HG02943 (cell line): ENCODE measurements around the gene MTHFD1L.

Experiments used
- ATAC-seq: cut with Tn5 transposase; IDR thresholded peaks from one replicate; pipeline ENCODE4 v1.9.1; 2021; ENCODE audit warnings: mild to moderate bottlenecking, low read depth, moderate library complexity; ENCODE audit not compliant: unreplicated experiment

Gene MTHFD1L

DNA sequence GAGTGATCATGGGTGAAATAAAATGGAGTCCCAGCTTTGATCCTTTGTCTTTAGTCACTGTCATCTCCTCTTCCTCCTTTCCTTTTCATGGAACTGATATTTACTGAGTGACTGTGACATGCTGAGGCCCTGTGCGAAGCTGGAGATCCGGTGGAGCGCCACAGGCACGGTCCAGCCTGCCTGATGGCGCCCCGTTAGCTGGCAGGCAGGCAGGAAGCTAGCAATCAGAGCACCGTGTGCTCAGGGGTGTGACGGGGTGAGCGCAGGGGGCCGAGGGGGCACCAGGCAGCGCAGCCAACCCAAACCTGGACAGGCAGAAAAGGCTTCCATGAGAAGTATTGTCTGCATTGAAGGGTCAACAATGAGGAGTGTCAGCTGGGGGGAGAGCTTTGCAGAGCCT, 274.0 kb downstream of the MTHFD1L start:
- no peak for ATAC-seq

DNA sequence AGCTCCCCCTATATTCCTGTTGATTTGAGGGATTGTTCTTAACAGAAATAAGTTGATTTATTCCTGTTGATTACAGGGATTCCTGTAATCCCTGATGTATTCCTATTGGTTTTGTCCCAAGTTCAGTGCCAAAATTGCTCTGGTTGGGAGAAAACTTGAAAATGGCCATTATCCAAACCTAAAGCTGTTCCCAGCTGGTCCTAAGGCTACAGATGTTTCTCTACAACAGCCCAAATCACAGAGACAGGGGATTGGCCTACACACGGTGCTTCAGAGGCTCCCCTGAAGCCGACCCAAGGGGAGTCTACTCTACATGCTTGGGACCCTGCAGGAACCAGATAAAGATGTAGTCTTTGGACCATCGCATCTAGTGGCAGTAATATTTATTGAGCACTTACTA, 275.3 kb downstream of the MTHFD1L start:
- ATAC-seq = no peak

DNA sequence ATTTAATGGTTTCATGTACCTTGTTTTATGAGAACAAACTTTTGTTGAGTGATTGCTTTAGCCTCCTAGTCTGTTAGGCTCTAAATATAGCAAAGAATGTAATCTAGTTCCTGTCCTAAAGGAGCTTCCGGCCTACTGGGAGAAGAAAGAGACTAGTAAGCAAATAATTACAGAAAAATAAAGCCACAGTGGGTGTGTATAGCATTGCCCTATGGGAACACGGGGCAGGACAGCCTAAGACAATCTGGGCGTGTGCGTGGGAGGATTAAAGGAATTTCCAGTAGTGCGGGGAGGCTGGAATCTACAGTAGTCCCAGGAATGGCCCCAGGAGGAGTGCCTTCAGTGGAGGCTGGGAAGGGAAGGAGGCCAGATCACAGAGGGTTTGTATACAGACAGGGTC, 276.2 kb downstream of the MTHFD1L start:
- ATAC-seq = no peak

DNA sequence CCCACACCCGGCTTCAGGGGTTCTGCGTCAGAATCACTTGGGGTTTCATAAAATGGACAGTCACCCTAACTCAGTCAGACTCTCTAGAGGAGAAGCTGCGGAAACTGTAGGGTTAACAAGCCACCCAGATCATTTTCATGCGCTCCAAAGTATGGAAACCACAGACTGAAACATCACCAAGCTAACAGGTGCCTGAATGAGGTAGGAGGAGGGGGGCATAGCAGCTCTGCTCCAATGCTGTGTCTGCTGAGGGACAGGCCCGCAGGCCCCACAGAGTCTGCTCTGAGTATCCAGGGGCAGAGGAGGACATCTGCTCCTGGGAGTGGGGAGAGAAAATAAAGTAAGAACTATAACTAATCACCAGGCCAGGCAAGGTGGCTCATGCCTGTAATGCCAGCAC, 277.2 kb downstream of the MTHFD1L start:
- ATAC-seq = no peak

- no peak for ATAC-seq
Measured at GRCh38 chr6:151143337-151143736, 277.8 kb downstream of the MTHFD1L start.

GRCh38 chr6:151143806-151144205, 278.3 kb downstream of the MTHFD1L start:
- ATAC-seq = no peak

DNA sequence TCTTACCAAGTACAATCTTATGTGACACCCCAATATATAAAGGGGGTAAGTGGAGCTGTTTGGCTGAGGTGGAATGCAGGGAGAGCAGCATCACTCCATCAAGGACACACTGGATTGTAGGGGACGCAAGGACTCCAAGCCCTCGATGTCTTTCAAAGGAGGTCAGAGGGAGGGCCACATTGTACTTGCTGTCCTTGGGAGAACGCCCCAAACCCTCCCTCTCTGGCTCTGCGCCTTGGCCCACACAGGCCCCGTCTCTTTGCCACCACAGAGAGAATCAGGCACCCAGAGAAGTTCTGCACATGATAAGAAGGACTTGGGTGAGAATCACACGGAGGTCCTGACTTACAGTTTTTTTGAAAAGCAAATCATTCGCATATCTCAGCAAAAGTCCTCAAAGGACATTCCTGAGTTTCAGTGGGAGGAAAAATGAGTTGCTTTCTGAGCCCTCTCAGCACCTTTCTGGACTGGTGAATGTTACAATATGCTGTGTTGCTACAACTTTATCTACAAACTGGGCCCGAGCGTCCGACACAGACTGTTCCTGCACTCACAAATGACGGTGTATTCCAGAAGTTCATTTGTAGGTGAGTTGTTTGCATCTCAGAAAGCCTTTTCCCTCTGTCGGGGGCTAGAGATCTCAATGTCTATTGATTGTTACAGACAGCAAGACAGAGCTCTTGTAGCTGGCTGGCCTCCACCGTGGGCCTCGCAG, 281.8 kb downstream of the MTHFD1L start:
- no peak for ATAC-seq

DNA sequence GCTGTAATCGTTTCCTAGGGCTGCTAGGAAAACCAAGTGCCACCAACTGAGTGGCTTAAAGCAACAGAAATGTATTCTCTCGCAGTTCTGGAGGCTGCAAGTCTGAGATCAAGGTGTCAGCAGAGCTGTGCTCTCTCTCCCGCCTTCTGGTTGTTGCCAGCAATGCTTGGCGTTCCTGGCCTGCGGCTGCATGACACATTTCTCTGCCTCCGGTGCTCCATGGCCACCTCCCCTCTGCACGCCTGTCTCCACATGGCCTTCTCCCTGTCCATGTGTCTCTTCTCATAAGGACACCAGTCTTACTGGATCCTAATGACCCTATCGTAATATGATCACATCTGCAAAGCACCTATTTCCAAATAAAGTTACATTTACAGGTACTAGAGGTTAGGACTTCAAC, 282.6 kb downstream of the MTHFD1L start:
- ATAC-seq = no peak

DNA sequence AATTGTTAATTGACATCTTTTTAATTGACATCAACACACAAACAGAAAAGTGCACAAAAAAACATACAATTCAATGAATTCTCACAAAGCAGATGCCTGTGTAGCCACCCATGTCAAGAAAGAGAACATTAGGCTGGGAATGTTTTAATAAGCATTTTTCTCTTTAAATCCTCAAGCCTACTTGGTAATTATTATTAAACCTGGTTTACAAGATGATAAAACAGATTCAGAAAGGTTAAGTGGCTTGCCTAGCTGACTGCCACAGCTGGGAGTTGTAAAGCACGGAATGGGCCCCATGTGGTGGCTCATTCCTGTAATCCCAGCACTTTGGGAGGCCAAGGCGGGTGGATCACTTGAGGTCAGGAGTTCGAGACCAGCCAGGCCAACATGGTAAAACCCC, 284.3 kb downstream of the MTHFD1L start:
- no peak for ATAC-seq
